HK-2 (cell line): ENCODE data around the gene LY86.

Experiments
- DNase-seq: peaks from one replicate; pipeline ENCODE4 v3.0.0-alpha.2; 2018; ENCODE audit not compliant: unreplicated experiment

The LY86 gene

DNA sequence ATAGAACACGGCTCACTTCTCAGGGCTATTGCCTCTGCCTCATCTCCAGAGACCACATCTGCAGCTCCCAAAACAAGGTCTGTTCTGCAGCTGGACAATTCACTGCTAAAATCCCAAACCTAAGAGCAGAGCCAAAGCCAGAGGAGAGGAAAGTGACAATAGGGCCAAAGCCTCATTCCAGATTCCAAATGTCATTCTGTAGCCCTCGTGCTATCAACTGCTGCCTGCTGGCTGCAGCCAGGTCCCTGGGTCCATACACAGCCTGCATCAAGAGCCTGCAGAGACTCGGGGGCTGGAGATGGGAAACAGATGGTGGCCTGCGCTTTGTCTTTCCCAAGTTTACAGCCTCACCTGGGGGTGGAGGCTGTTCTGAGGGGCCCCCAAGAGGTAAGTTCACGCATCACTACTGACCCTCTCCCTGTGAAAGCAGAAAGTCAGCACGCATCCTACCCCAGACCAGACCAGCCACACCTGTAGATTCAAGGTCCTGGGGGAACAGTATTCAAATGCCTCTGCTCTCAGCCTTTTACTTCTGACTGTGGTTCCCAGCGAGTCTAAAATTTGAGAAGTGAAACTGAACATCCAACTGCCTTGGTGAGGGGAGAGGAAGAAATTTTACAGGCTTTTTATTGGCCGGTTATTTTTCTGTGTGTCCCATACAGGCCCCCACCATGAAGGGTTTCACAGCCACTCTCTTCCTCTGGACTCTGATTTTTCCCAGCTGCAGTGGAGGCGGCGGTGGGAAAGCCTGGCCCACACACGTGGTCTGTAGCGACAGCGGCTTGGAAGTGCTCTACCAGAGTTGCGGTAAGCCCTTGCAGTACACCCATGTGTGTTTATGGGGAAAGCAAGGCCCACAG, at the start of gene LY86:
Gene LY86, plus strand, starts transcription at position 657 of the 860 bp plus-strand sequence. Its CDS starts 15 bp downstream, at position 672.
- DNase-seq: no peak

GRCh38 chr6:6539036-6539435, 49.5 kb upstream of the LY86 start:
- no peak for DNase-seq

GRCh38 chr6:6542357-6542756, 46.2 kb upstream of the LY86 start:
- no peak for DNase-seq

DNA sequence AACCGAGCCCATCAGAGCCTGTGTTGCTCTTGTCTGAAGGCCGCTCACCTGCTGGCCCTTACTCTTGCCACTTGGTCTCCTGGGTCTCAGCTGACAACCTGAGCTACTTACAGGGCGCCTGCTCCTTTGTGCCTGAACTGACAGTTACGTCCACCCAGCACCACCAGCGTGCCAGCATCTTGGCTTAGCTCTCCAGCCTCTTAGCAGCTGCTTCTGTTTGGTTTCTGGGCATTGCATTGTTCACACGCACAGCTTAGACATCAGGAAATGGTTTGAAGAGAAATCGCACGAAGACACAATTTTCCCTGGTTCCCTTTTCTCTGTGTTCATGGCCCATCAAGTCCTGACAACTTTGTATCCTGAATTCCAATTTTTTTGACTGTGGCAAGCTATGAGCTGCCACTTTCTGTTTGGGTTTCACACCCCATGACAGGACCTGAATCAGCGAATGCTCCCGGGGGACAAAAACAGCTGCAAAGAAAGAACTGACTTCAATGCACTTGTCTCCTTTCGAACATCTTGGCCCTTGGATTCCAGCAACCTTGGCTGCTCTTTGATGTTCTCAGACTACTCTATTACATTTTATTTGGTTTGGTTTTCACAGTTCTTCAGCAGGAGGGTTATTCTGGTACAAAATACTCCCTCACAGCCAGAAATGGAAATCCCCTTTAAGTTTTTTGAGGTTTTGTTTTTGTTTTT, 45.2 kb upstream of the LY86 start:
- no peak for DNase-seq

DNA sequence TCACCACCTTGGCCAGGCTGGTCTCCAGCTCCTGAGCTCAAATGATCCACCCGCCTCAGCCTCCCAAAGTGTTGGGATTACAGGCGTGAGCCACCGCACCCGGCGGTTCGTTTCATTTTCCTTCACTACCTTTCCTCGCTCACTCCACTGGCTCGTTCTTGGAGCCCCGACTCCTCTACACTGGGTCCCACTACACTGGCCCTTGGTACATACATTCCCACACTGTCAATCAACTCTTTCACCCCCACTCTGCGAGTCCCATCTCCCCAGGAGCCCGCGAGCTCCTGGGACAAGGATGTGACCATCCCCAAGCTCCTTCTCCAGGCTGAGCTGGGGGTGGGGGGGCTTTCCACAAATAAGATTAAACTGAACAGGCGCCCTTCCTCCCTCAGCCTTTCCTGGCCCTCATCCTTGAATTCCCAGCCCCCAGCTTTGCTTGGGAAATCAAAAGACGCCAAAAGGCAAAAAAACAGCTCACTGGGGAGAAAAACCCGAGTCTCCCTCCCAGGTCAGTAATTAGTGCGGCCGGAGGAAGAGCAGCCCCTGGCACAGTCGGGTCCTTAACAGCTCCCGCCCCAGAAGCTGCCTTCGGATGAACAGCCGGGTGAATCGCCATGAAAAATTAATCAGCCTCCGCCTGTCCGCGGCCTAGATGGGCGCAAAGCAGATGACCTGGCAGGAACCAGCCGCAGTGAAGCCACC, 42.8 kb upstream of the LY86 start:
- DNase-seq: no peak

DNA sequence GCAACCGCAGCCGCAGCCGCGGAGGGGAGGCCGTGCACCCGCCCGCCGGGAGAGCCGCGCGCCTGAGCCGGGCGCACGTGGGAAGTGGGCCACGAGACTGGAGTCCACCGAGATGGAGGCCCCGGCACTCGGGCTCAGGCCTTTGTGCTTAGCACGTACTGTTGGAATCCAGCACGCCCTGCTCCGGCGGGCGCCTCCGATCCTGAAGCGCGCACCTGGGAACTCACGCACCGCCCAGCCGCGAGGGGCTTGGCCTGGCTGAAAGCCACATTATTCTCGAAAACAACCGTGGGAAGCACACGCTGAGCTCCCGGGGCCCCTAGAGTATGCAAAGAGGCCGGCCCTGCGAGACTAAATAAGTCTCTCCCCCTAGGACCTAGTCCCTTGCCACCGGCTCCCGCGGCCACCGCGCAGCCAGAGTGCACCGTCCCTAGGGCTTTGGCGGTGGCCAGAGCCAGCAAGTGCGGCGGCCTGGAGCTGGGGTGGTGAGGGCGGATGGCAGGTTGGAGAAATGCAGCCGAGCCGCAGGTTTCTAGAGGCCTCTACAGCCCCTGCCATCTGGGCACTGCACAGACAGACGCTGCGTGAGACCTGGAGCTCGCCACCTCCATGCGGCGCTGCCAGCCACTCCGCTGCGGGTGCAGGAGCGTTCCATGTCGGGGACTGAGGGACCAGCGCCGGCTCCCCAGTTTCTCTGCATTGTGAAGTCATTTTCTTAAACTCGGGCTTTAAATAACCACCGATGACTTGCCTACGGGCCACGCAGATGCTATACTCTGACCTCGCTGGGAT, 42.0 kb upstream of the LY86 start:
- peak; percentile 42 for DNase-seq

- DNase-seq: peak; percentile 88
Measured at GRCh38 chr6:6547110-6547879, 41.2 kb upstream of the LY86 start.

- DNase-seq: no peak
Measured at GRCh38 chr6:6556161-6556737, 32.3 kb upstream of the LY86 start.

DNA sequence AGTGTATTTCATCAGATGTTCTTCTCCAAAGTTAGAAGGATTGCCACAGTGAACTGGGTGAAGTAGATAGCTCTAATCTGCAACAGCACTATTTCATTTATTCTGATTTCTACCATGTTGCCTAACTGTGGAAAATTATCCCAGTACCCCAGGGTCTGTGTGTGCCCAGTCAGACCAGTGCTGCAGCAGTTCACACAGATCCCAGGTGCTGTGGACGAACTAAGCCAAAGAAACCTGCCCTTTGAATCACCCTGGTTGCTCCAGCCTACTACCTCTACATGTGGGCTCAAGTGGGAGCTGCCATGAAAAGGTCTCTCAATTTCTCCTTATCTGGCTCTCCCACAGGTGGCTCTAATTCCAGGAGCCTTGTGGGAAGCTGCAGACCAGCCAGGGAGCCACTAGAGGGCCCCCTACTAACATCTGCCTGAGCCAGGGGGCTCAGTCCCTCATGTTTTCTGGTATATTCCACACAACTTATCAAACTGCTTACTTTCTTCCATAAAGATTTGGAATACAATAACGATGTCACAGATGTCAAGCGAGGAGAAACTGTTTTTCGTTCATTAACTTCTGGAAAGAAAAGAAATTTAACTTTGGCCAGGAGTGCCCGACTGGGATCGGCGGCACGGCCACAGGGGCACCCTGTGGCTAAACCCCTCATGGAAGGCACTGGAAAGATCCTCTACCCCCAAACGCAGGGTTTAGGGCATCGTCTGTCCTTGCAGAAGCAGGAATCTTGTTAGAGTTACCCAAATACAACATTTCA, 31.6 kb upstream of the LY86 start:
- DNase-seq: peak; percentile 22

GRCh38 chr6:6557504-6557839, 31.0 kb upstream of the LY86 start:
- no peak for DNase-seq

DNA sequence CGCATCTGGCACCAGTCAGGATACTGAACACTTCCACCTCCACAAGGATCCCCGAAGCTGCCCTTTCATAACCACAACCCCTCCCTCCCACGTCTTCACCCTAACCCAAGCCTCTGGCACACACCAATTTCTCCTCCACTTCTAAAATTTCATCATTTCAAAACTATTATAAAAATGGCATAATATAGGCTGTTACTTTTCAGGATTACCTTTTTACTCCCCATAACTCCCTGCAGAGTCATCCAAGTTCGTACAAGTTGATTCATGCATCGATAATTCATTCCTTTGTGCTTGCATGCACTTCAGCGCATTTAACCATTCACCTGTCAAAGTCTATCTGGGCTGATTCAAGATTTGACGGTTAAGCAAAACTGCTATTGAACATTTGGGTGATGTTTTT, 30.6 kb upstream of the LY86 start:
- DNase-seq: no peak

DNA sequence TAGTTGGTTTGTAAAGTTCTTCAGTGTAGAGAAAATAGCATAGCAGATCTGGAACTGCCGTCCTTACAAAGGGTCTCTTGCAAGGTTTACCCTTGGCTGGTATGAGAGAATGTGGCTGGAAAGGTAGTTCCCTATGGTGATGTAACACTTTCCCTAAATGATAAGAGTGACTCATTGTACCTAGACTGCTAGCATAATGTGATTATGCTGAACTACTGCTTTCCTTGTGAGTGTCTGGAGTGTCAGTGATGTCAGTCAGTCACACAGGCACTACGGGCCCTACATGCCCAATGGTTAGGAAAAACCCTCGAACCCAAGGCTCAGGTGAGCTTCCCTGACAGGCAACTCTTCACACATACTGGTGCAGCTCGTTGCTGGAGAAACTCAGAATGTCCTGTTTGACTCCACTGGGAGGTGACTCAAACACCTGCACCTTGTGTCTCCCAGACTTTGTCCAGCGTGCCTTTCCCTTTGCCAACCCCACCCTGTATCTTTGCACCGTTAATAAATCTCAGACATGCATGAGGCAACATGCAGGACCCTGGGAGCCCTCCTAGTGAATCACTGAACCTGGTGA, 28.4 kb upstream of the LY86 start:
- DNase-seq: no peak

- no peak for DNase-seq
Measured at GRCh38 chr6:6560909-6561308, 27.6 kb upstream of the LY86 start.

- no peak for DNase-seq
Measured at GRCh38 chr6:6564154-6564553, 24.4 kb upstream of the LY86 start.

DNA sequence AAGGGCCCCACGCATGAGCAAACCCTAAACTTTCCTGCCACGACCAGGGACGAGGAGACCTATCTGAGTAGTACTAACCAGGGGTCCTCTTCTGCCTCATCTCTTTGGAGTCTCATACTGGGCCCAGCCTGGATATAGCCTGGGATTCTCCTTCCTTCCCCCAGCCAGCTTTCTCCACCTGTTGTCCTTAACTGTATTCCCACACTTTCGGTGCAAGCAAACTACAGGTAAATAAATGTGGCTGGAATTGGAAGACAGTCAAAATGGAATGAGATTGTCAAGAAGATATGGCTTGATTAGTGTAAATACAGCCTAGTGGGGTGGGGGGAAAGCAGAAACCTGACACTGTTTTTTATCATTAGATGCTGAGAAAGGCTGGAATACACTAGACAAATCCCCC, 23.5 kb upstream of the LY86 start:
- no peak for DNase-seq

DNA sequence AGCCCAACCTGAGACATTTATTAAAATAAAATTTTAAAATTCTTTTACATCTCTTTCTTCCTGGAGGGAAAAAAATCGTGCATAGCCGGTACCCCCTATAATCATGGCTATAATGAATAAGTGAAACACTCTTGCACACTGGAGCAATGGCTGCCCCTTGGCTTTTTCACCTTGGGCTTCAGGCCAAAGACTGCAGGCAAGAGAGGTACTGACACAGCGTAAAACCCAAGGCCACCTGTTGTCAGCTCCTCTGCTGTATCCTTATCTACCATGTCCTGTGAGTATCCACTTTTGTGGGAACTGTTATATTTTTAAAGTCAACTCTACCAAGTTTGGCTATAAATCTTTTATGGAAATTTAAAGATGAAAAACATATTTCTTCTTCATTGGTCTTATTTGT, 23.0 kb upstream of the LY86 start:
- DNase-seq: no peak

DNA sequence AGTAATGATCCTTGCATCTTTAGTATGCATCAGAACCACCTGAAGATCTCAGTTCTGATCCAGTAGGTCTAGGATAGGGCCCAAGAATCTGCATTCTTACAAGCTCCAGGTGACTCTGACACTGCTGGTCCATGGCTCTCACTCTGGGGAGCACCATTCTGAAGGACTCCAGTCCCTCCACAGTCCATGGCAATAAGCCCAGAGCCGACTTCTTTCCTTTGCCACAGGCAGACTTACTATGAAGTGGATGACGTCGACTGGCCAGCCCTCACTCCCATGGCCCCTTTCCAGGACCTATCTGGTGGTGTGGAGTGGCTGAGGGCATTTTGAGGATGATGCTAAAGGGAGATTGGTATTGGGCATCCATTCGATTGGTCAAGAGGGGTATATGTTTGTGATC, 21.8 kb upstream of the LY86 start:
- DNase-seq: no peak

DNA sequence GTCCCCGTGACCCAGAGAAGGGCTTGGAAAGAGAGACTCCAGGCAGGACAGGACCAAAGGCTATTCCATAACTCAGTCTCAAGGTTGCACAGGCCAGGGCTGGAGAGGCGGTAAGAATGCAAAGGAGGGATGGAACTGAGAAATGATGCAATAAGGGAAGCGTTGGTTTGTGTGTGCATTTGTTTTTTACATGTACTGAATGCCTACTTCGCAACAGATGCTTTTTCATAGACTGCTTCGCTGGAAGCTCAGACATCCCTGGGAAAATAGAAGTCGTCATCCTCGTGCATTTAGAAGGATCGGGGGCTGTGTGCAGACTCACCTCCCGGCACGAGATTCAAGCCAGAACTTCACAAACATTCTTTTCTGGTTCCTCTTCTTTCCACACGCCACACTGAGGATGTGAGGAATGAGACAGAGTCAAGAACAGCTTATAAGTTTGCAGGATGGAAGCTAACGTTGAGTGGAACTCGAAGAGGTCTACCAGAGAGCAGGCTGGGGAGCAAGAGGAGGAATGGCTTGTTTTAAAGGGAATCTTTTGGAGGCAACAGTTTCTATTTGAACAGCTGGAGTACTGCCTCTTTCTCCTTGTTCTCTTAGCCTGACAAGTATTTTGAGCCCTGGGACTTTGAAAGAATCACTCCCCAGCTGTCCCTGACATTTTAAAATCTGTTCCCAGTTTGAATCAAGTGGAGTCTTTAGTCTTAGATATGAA, 19.3 kb upstream of the LY86 start:
- DNase-seq: no peak

GRCh38 chr6:6569811-6570164, 18.7 kb upstream of the LY86 start:
- no peak for DNase-seq
